ENCODE results near the gene TFRC.

DNA sequence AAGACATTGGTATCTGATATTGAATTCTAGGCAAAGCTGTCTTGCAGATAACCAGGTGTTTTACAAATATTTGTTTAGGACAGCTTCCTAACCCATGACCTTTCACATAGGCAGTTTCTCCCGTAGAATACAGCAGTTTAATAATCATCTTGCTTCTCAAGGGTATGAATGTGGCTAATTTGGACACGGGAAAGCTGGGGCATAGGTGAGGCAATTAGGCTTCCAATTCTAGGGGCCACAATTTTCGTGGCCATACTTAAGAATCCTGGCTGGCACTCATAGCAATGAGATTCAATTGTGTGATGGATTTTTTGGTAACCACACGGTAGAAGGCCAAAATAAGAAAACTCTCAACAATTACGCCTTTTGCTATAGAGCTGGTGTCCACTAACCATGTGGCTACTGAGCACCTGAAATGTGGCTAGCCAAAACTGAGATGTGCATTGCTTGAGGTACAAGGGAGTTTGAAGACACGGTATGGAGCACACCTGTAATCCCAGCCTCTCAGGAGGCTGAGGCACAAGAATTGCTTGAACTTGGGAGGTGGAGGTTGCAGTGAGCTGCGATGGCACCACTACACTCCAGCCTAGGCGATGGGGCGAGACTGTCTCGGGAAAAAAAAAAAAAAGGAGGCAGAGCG is 34.4 kb downstream of the TFRC start:
- TF ChIP-seq, protein P1, sequence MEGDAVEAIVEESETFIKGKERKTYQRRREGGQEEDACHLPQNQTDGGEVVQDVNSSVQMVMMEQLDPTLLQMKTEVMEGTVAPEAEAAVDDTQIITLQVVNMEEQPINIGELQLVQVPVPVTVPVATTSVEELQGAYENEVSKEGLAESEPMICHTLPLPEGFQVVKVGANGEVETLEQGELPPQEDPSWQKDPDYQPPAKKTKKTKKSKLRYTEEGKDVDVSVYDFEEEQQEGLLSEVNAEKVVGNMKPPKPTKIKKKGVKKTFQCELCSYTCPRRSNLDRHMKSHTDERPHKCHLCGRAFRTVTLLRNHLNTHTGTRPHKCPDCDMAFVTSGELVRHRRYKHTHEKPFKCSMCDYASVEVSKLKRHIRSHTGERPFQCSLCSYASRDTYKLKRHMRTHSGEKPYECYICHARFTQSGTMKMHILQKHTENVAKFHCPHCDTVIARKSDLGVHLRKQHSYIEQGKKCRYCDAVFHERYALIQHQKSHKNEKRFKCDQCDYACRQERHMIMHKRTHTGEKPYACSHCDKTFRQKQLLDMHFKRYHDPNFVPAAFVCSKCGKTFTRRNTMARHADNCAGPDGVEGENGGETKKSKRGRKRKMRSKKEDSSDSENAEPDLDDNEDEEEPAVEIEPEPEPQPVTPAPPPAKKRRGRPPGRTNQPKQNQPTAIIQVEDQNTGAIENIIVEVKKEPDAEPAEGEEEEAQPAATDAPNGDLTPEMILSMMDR (IDR thresholded peaks at IDR 0.05), result no peak
- no peak for TF ChIP-seq EP300 (IDR thresholded peaks at IDR 0.05)
- no peak for TF ChIP-seq POLR2A (IDR thresholded peaks at IDR 0.05)

Data from ovary (tissue), 3 donors.